IMR-90 (cell line): ENCODE results near the gene CCKAR. TPM values are rescaled to one million over a fixed set of nuclear protein-coding genes. Genes with fewer than 3 reads are reported as not detected.

Source experiments
- ATAC-seq: fragments of 200-7000 bp; cut with Tn5 transposase; 2 replicates; pipeline ENCODE4 v1.9.1; 2020; ENCODE audit warnings: low read depth, mild to moderate bottlenecking, moderate library complexity
- Bru-seq: library from RNA; stranded (reverse); fragments of 400-500 nt; gene quantifications from one replicate; lab custom pipeline; 2021; lab: Mats Ljungman, UMichigan
- BruChase-seq, 2 experiments: library from RNA; stranded (reverse); fragments of 400-500 nt; gene quantifications; one replicate each; lab custom pipeline; 2021; lab: Mats Ljungman, UMichigan
- BruUV-seq: library from RNA; stranded (reverse); fragments of 400-500 nt; replicated peaks from 2 replicates; lab custom pipeline; 2021; lab: Mats Ljungman, UMichigan
- CTCF ChIA-PET: fragments of 300-600 bp; formaldehyde crosslinking; extraction: SDS; loops from one replicate; lab custom pipeline; 2021; ENCODE audit warnings: antibody characterized with exemption; lab: Yijun Ruan, JAX
- POLR2A ChIA-PET: fragments of 300-600 bp; sonication (Branson Sonifier 250); formaldehyde crosslinking; loops from one replicate; lab custom pipeline; 2022; ENCODE audit warnings: antibody characterized with exemption; ENCODE audit not compliant: unreplicated experiment; lab: Charles Lee
- DNase-seq: peaks from one replicate; pipeline ENCODE4 v3.0.0; 2013
- H2AFZ ChIP-seq: replicated peaks from 2 replicates; pipeline ENCODE3; 2013; ENCODE audit warnings: low read length, mild to moderate bottlenecking; ENCODE audit not compliant: poor library complexity
- H2AK5ac ChIP-seq: 2 replicates; pipeline ENCODE4 v1.6.1; 2013; ENCODE audit warnings: low read depth, low read length, inconsistent platforms
- H2AK9ac ChIP-seq: replicated peaks from 2 replicates; pipeline ENCODE3; 2013; ENCODE audit warnings: mild to moderate bottlenecking, low read depth, low read length, moderate library complexity; ENCODE audit not compliant: poor library complexity
- H2BK120ac ChIP-seq: 2 replicates; pipeline ENCODE4 v1.6.1; 2013; ENCODE audit warnings: low read depth, low read length, inconsistent platforms
- H2BK15ac ChIP-seq: 3 replicates; pipeline ENCODE4 v1.6.1; 2013; ENCODE audit warnings: low read depth, low read length, inconsistent platforms
- H2BK20ac ChIP-seq: 2 replicates; pipeline ENCODE4 v1.6.1; 2013; ENCODE audit warnings: low read depth, mild to moderate bottlenecking, inconsistent platforms, low read length, moderate library complexity
- H2BK5ac ChIP-seq: 2 replicates; pipeline ENCODE4 v1.6.1; 2013; ENCODE audit warnings: mild to moderate bottlenecking, low read depth, low read length, inconsistent platforms; ENCODE audit not compliant: poor library complexity, severe bottlenecking
- H3K14ac ChIP-seq: replicated peaks from 2 replicates; pipeline ENCODE4 v1.6.1; 2013; ENCODE audit warnings: low read depth, low read length, inconsistent platforms
- H3K18ac ChIP-seq: 2 replicates; pipeline ENCODE4 v1.6.1; 2013; ENCODE audit warnings: low read depth, low read length, control low read depth
- H3K23ac ChIP-seq: 2 replicates; pipeline ENCODE4 v1.6.1; 2013; ENCODE audit warnings: low read depth, low read length, inconsistent platforms
- H3K27ac ChIP-seq: 2 replicates; pipeline ENCODE4 v1.5.1; 2013; ENCODE audit warnings: mild to moderate bottlenecking, control low read depth, low read length; ENCODE audit not compliant: insufficient read depth
- H3K27me3 ChIP-seq: 2 replicates; pipeline ENCODE4 v1.6.1; 2013; ENCODE audit warnings: low read length; ENCODE audit not compliant: control insufficient read depth, insufficient read depth
- H3K36me3 ChIP-seq: 2 replicates; pipeline ENCODE4 v1.6.1; 2013; ENCODE audit warnings: low read length, mixed read lengths; ENCODE audit not compliant: control insufficient read depth, insufficient read depth
- H3K4ac ChIP-seq: 2 replicates; pipeline ENCODE4 v1.6.1; 2013; ENCODE audit warnings: low read depth, low read length, inconsistent platforms
- H3K4me1 ChIP-seq: 2 replicates; pipeline ENCODE4 v1.6.1; 2013; ENCODE audit warnings: low read length, mixed read lengths; ENCODE audit not compliant: control insufficient read depth, insufficient read depth
- H3K4me2 ChIP-seq: 2 replicates; pipeline ENCODE4 v1.6.1; 2013; ENCODE audit warnings: low read depth, mild to moderate bottlenecking, control low read depth, low read length, moderate library complexity
- H3K4me3 ChIP-seq: 2 replicates; pipeline ENCODE4 v1.5.1; 2013; ENCODE audit warnings: low read depth, mild to moderate bottlenecking, control low read depth, low read length, moderate library complexity; ENCODE audit not compliant: insufficient read depth
- H3K56ac ChIP-seq: 2 replicates; pipeline ENCODE4 v1.6.1; 2013; ENCODE audit warnings: low read length, inconsistent platforms; ENCODE audit not compliant: insufficient read depth; ENCODE audit errors: extremely low read depth
- H3K79me1 ChIP-seq, 2 experiments: 2 replicates each; pipeline ENCODE4 v1.6.1; 2013; ENCODE audit warnings: low read length in 2 of 2, inconsistent platforms in 1 of 2, low read depth in 1 of 2
- H3K9ac ChIP-seq: 2 replicates; pipeline ENCODE4 v1.6.1; 2013; ENCODE audit warnings: low read depth, low read length, control low read depth
- H3K9me1 ChIP-seq: 2 replicates; pipeline ENCODE4 v1.6.1; 2013; ENCODE audit warnings: low read length, inconsistent platforms; ENCODE audit not compliant: insufficient read depth
- H3K9me3 ChIP-seq: 2 replicates; pipeline ENCODE4 v1.6.1; 2013; ENCODE audit warnings: low read length; ENCODE audit not compliant: control insufficient read depth, insufficient read depth
- H4K20me1 ChIP-seq: 2 replicates; pipeline ENCODE4 v1.6.1; 2013; ENCODE audit warnings: low read length, inconsistent platforms; ENCODE audit not compliant: insufficient read depth
- H4K5ac ChIP-seq: 2 replicates; pipeline ENCODE4 v1.6.1; 2013; ENCODE audit warnings: mild to moderate bottlenecking, low read depth, low read length, control low read depth
- H4K8ac ChIP-seq, 2 experiments: 2 replicates each; pipeline ENCODE4 v1.6.1; 2013; ENCODE audit warnings: low read depth in 2 of 2, low read length in 2 of 2, control low read depth in 1 of 2, inconsistent platforms in 1 of 2
- H4K91ac ChIP-seq: 2 replicates; pipeline ENCODE4 v1.6.1; 2013; ENCODE audit warnings: low read depth, low read length, inconsistent platforms; ENCODE audit not compliant: insufficient read depth
- MXI1 ChIP-seq: IDR thresholded peaks from 2 replicates; pipeline ENCODE4 v1.6.1; 2012; ENCODE audit warnings: low read depth, mild to moderate bottlenecking, low read length, moderate library complexity, borderline replicate concordance
- NFE2L2 ChIP-seq: fragments of 150-350 bp; IDR thresholded peaks from 2 replicates; pipeline ENCODE4 v1.6.1; 2016; ENCODE audit warnings: low read depth, mild to moderate bottlenecking, low read length
- WGBS, 2 experiments: methylation state at CpG; one replicate each; pipeline versions ENCODE4 v1.1.5 to v1.1.7; 2013; ENCODE audit warnings: missing lambda C conversion rate in 2 of 2; ENCODE audit not compliant: insufficient read length in 1 of 2; ENCODE audit errors: extremely low coverage in 2 of 2; 5-methylcytosine and 5-hydroxymethylcytosine counted together
- dilution Hi-C: fragments of 300-500 bp; cut with HindIII; formaldehyde crosslinking; loops from one replicate; pipeline ENCODE4 v1.14.3; 2018; ENCODE audit warnings: low sequenced_read_pairs; ENCODE audit not compliant: unreplicated experiment
- in situ Hi-C: fragments of 300-500 bp; cut with MboI; formaldehyde crosslinking; loops from 3 replicates; pipeline ENCODE4 v1.14.3; 2019; ENCODE audit warnings: low sequenced_read_pairs, inconsistent platforms, mixed read lengths
- intact Hi-C: fragments of 100-400 bp; cut with micrococcal nuclease; formaldehyde crosslinking; loops from 2 replicates; pipeline ENCODE4 v1.10.0; 2022
- long read RNA-seq: library from polyadenylated mRNA; unstranded; transcript quantifications from one replicate; pipeline ENCODE4 v2.0.0, GENCODE V29; 2021; ENCODE audit not compliant: unreplicated experiment
- polyA plus RNA-seq, 3 experiments: library from polyadenylated mRNA; depleted of rRNA; stranded (reverse); fragments of >200 nt; gene quantifications; 2 replicates each; pipeline ENCODE4 v1.2.3, GENCODE V29; 2012; ENCODE audit warnings: low replicate concordance in 1 of 3
- total RNA-seq: library from RNA; depleted of rRNA; stranded (reverse); fragments of >200 nt; gene quantifications from 2 replicates; pipeline ENCODE4 v1.2.3, GENCODE V29; 2012; rRNA removed
- TF ChIP-seq, protein P1 (sequence below): conservative IDR thresholded peaks from 2 replicates; pipeline ENCODE4 v1.5.1; 2012; ENCODE audit warnings: mild to moderate bottlenecking, low read depth, low read length, improper control_type of control experiment

Gene CCKAR, protein sequence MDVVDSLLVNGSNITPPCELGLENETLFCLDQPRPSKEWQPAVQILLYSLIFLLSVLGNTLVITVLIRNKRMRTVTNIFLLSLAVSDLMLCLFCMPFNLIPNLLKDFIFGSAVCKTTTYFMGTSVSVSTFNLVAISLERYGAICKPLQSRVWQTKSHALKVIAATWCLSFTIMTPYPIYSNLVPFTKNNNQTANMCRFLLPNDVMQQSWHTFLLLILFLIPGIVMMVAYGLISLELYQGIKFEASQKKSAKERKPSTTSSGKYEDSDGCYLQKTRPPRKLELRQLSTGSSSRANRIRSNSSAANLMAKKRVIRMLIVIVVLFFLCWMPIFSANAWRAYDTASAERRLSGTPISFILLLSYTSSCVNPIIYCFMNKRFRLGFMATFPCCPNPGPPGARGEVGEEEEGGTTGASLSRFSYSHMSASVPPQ
- total RNA-seq (not detected in 2 replicates), polyA plus RNA-seq (2012; rRNA removed) (not detected in 2 replicates), Bru-seq, nascent RNA (percentile 8 among the genes with signal in this experiment), BruChase-seq, experiment 1, labeled RNA remaining after a 6-hour chase (percentile 18 among the genes with signal in this experiment), BruChase-seq, experiment 2, labeled RNA remaining after a 2-hour chase (percentile 12 among the genes with signal in this experiment)
- polyA plus RNA-seq (2012; cell fraction: cytosol; rRNA removed), result not detected in 2 replicates
- polyA plus RNA-seq (2012; cell fraction: nucleus; rRNA removed; ENCODE audit: low replicate concordance), result not detected in 2 replicates
- long read RNA-seq, result 0 reads

DNA sequence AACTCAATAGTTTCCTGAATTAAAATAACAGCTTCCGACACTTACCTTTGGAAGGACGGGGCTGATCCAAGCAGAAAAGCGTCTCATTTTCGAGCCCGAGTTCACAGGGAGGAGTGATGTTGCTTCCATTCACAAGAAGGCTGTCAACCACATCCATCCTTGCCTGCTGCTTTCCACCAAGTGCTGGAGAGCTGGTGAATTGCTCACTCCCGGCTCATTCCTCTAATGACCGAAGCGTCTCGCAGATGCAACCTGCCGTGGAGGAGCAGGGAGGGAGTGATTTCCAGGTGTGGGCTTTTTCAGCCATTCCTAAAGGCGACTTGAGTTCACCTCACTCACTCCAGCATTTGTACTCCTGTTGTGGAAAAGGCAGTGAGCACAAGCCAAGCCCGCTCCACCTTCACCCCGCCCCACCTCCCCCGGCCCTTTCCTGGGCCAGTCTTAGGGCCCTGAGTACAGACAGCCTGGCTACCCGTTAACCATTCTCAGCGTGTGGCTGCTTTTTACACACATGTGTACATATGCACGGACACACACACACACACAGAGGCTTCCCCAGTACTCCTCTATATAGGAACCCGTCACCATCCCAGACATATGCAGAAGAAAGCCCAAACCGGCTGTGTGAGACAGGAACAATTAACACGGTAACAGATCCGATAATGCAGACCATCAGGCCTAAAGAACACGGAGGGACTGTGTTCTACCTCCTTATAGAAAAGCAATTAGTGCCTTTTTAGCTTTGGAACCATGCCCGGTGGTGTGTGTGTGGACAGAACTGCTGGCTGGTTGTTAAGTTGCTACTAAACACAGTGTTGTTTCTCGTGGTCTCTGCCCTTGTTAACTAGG lies at the start of gene CCKAR:
TSS of gene CCKAR (minus strand) at position 374 of the 849 bp plus-strand sequence. CDS start at position 157, 217 bp downstream.
- no peaks in the 10 kb centered on the region for H3K9me3 ChIP-seq
- H2BK5ac ChIP-seq, result no peak within 1 kb of the TSS
- ATAC-seq (no peak), DNase-seq (no peak)
- WGBS, 2 experiments, result 78% methylated on average over 10 of the region's 24 CpGs; no CpG with 5 or more reads in 1 of the 2 experiments
- no peak within 1 kb of the TSS for H3K14ac ChIP-seq
- intact Hi-C loops (no loop called here), dilution Hi-C loops (no loop called here), in situ Hi-C loops (no loop called here)
- H4K91ac ChIP-seq, result no peak within 1 kb of the TSS
- no peak within 1 kb of the TSS for H3K9ac ChIP-seq
- H3K56ac ChIP-seq, result no peak within 1 kb of the TSS
- H3K27ac ChIP-seq, result no peak within 1 kb of the TSS
- no peak within 1 kb of the TSS for H2BK120ac ChIP-seq
- H3K23ac ChIP-seq, result no peak within 1 kb of the TSS
- no peaks in the 10 kb centered on the region for H3K36me3 ChIP-seq
- H3K18ac ChIP-seq, result no peak within 1 kb of the TSS
- H3K79me1 ChIP-seq, result no peaks in the 10 kb centered on the region
- H3K27me3 ChIP-seq, result peaks cover 40% of the 10 kb centered on the region
- H3K9me1 ChIP-seq, result no peaks in the 10 kb centered on the region
- H3K4me3 ChIP-seq, result no peak within 1 kb of the TSS
- no peak within 1 kb of the TSS for H4K8ac ChIP-seq
- H2BK20ac ChIP-seq, result no peak within 1 kb of the TSS
- TF ChIP-seq MXI1 (no peak), NFE2L2 (no peak)
- TF ChIP-seq, protein P1, sequence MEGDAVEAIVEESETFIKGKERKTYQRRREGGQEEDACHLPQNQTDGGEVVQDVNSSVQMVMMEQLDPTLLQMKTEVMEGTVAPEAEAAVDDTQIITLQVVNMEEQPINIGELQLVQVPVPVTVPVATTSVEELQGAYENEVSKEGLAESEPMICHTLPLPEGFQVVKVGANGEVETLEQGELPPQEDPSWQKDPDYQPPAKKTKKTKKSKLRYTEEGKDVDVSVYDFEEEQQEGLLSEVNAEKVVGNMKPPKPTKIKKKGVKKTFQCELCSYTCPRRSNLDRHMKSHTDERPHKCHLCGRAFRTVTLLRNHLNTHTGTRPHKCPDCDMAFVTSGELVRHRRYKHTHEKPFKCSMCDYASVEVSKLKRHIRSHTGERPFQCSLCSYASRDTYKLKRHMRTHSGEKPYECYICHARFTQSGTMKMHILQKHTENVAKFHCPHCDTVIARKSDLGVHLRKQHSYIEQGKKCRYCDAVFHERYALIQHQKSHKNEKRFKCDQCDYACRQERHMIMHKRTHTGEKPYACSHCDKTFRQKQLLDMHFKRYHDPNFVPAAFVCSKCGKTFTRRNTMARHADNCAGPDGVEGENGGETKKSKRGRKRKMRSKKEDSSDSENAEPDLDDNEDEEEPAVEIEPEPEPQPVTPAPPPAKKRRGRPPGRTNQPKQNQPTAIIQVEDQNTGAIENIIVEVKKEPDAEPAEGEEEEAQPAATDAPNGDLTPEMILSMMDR, result no peak
- H4K20me1 ChIP-seq, result no peaks in the 10 kb centered on the region
- H3K4ac ChIP-seq, result no peak within 1 kb of the TSS
- no peak within 1 kb of the TSS for H4K5ac ChIP-seq
- H2AK9ac ChIP-seq, result no peak within 1 kb of the TSS
- no peak within 1 kb of the TSS for H2AK5ac ChIP-seq
- no peaks in the 10 kb centered on the region for H3K4me1 ChIP-seq
- H2BK15ac ChIP-seq, result no peak within 1 kb of the TSS
- POLR2A ChIA-PET, result interaction anchor here (0.5 kb wide), 1 partner anchor 30 kb away, joined by 4 read pairs; no protein-coding TSS in a partner anchor
- no peak within 1 kb of the TSS for H2AFZ ChIP-seq
- no TSS peak for BruUV-seq
- CTCF ChIA-PET, result no interaction called here
- no peak within 1 kb of the TSS for H3K4me2 ChIP-seq
